ENCODE measurements around the gene SREBF1.

SREBF1 gene

DNA sequence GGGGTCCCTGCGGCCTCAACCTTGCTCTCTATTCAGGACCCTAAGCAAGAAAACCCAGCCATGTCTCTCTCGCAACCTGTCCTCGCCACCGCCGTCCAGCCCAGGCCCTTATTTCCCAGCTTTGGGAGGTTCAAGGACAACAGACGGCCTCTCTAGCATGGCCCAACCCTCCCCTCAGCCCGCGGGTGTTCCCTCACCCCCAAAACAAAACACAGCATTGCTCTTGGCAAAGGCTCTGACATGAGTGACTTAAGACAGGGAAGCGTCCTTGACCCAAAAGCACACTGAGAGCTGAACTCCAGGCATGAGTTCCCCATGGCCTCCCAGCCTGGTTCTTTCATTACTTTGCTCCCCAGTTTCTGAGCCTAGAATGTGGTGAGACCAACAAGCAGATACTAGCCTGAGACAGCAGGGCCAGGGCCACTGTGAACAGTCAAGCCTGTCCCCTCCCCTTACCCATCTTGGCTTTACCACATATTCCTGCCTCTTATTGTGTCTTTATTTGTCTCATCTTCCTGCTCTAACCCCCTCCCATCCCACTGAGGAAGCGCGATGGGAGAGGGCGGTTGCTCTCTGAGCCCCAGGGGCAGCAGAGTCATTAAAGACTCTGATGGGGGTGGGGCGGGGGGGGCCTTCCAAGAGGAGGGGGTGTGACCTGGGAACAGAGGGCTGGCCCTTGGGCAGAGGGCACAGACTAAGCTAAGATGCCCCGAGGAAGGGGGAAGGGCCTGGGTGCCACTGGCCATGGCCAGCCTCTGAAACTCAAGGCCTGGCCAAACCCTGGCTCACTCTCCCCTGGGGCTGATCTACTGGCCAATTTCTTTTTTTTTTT lies 11.8 kb downstream of the SREBF1 start:
- DNase-seq (ENCODE audit: low read depth in 2 of 2): no peak

DNA sequence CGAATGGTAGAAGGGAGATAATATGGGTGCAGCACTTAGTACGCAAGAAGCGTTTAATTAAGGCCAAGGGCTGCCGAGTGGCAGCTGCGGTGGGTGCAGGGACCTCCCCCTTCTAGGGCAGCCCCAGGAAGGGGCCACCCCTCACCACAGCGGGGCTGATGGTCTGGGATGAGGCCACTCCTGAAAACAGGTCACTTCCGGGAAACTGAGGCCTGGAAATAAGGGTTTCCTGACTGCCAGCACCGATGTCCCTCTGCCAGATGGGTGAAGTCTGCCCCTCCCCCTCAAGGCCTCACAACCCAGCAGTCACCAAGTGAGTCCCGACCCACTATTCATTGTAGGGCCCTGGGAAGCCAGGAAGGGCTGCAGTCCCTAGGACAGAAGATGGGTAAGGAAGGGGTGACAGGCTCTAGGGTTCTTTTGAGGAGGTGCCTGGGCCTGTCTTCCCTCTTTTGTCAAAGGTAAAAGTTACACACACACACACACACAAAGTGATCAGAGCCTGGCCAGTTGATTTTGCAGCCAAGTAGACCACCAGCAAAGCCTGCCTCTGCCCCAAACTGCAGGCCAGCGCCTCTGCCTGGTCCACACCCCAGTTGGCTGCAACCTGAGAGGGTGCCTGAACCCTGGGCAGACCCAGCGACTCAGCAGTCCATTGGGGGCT lies 12.5 kb downstream of the SREBF1 start:
- no peak for DNase-seq (ENCODE audit: low read depth in 2 of 2)

DNA sequence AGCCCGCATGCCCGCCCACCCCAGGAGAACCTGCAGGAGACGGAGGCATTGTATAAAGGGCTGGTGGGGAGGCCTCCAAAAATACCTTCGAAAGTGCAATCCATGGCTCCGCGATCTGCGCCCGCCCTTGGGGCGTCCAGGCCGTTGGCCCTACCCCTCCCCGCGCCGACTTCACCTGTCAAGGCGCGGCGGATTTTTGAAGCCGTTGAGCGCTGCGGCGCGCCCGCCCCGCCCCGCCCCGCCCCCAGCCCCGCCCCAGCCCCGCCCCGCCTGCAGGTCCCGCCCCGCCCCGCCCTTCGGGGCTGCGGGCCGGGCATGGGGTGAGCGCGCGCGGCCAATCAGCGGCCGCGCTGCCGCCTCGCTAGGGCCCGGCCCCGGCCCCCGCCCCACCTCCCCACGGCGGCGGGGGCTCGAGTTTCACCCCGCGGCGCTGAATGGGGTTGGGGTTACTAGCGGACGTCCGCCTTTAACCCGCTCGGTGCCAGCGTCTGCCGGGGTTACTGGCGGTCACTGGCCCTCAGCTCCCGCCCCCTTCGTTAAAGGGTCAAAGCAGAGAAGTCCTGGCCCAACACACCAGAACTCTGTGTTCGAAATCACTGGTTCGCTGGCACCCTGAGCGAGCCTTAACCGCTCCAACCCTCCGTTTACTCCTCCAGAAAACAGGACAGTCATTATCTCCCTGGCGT lies 13.2 kb downstream of the SREBF1 start:
- peak; percentile 34 to 50 for DNase-seq (ENCODE audit: low read depth in 2 of 2)

DNA sequence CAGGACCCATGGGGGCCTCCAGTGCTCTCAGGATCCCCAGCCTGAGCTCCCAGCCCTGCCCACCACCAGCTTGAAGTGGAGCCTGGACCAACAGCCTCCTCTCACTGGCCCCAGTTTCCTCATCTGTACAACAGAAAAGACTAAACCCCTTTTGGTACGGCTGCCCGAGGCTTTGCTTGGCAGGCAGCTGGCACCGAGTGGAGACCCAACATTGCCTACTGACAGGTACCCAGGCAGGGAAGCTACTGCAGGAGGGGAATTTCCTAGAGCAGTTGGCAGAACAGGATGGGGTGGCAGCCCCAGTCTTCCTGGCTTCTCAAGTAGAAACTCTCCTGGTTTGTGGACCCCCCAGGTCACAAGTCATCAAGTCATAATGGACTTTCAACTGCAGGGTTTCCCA lies 14.2 kb downstream of the SREBF1 start:
- no peak for DNase-seq (ENCODE audit: low read depth in 2 of 2)

DNA sequence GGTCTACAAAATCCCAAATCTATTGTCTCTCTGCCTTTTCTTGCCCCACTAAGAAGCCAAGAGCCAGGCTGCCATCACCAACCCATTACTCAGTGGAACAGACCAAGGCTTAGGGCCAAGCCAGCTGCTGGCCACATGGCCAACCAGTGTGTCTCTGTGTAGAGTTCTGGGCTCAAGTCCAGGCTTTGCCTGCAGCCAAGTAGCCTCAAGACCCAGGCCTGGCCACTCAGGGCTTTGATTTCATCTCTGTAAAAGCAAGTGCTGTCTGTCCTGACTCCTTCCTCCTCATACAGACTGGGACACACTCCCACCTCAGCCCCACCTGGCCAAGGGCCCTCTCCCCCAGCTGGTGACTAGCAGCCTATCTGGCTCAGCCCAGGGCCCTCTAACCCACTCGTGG lies 14.6 kb downstream of the SREBF1 start:
- DNase-seq (ENCODE audit: low read depth in 2 of 2): no peak

DNA sequence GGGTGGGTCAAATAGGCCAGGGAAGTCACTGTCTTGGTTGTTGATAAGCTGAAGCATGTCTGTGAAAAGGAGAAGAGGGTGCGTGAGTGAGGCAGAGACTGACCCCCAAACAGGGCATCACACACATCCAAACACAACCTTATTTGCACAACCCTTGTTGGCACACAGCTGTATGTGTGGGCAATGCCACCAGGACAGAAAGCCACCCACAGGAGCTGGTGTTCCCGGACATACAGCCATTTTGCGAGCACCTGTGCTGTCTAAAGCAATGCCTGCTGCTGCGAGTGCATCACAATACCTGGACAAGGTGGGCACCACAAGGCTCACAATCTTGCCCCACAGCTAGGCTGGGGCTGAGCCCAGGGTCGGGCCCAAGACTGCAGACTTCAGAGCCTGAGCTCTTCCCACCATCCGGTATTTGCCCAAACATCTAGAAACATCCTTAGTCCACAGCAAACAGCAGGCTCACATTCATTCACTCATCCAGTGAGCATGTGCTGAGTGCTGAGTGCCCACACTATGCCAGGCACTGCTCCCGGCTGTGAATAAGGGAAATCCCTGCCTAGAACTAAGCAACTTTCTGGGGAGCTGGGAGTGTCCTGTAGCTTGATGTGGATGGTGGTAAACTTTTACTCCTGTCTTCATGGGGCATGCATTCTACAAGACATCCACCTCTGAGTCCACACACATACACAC lies 16.2 kb downstream of the SREBF1 start:
- no peak for DNase-seq (ENCODE audit: low read depth in 2 of 2)

DNA sequence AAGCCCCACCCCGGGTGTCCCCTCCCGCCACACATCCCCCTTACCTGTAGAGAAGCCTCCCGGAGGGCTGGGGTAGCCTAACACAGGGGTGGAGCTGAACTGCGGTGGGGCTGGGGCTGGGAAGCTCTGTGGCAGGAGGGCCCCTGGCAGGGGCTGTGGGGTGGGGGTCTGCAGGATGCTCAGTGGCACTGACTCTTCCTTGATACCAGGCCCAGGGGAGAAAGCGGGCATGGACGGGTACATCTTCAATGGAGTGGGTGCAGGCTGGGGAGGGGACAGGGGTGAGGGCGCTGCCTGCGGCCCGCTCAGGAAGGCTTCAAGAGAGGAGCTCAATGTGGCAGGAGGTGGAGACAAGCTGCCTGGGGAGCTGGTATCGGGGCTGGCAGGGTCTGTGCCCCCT lies 16.7 kb downstream of the SREBF1 start:
- no peak for DNase-seq (ENCODE audit: low read depth in 2 of 2)

DNA sequence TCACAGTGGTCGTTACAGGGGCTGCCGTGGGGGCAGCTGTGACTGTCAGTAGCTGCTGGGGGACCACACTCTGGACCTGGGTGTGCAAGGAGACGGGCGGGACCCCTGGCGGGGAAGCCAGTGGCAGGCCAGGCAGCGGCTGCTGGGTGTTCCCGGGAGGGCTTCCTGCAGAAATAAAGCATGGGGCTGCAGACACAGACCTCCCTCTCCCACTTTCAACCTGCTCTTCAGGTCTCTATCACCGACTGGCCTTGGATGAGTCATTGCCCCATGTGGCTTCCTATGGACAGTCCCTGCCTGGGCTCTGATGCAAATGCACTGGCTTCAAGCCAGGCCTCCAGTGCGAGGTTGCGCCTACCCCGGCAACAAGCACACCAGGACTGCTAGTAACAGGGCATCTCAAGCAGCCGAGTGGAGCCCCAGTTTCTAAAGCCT lies 17.2 kb downstream of the SREBF1 start:
- peak in 1 of 2 donors; percentile 30 for DNase-seq (ENCODE audit: low read depth in 2 of 2)

DNA sequence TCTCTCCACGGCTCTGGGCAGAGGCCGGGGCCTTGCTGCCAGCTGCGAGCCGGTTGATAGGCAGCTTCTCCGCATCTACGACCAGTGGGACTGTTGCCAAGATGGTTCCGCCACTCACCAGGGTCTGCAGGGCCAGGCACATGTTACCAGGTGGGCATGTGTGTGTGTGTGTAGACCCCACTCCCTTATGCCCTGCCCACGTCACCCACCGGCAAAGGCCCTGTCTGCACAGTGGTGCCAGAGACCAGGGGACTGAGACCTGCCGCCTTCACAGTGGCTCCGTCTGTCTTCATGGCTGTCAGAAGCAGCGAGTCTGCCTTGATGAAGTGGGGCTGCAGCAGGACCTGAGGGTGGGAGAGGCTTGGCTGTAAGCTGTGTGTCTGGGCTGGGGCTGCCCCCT lies 17.7 kb downstream of the SREBF1 start:
- DNase-seq (ENCODE audit: low read depth in 2 of 2): no peak

DNA sequence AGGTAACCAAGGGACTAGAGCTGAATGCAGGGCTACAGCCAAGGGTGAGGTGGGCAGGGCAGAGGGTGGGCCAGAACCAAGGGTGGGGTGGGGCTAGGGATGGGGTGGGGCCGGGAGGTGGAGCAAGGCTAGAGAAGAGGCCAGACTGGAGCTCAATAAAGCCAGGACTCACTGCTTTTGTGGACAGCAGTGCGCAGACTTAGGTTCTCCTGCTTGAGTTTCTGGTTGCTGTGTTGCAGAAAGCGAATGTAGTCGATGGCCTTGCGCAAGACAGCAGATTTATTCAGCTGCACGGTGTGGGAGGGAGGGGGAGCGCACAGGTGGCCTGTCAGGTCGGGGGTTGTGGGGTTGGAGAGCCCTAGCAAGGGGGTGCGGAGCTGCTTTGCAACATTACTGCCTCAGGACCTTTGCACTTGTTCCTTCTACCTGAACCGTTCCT lies 18.7 kb downstream of the SREBF1 start:
- DNase-seq (ENCODE audit: low read depth in 2 of 2): no peak

DNA sequence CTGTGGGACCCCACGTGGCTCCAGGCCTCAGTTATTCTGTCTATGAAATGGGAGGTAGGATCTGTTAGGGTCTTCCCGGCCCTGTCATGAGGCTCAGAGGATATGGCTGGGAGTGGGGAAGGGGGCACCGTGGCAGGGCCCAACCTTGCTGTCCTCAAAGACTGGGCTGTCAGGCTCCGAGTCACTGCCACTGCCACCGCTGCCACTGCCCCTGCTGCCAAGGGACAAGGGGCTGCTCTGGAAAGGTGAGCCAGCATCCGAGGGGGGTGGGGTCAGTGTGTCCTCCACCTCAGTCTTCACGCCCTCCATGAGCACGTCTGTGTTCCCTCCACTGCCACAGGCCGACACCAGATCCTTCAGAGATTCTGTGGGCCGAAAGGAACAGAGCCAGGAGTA lies 19.2 kb downstream of the SREBF1 start:
- no peak for DNase-seq (ENCODE audit: low read depth in 2 of 2)

DNA sequence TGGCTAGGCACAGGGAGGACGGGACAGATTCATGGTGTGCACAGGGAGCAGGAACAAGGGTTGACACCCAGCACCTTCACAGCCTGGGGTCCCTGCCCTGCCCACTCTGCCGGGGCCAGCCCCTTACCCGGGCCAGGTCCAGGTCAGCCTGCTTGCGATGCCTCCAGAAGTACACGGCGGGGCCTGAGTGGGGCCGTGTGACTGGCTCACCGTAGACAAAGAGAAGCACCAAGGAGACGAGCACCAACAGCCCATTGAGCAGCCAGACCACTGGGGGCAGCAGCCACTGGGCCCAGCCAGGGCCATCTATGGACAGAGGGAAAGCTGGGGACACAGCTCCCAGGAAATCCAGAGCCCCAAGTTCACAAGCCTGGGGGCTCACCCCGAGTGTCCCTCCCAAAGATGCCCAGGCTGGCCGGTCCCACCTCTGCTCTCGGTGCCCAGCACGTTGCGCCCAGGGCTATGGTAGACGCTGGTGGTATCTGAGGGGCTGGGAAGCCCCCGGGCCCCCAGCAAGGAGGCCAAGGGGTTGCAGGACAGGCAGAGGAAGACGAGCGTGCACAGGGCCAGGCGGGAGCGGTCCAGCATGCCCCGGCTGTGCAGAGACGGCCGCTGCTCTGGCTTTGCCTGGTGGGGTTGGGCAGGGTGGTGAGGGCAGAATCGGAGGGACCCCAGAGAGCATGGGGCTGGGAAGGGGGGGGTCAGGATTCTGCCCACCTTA lies 19.8 kb downstream of the SREBF1 start:
- DNase-seq (ENCODE audit: low read depth in 2 of 2): no peak

DNA sequence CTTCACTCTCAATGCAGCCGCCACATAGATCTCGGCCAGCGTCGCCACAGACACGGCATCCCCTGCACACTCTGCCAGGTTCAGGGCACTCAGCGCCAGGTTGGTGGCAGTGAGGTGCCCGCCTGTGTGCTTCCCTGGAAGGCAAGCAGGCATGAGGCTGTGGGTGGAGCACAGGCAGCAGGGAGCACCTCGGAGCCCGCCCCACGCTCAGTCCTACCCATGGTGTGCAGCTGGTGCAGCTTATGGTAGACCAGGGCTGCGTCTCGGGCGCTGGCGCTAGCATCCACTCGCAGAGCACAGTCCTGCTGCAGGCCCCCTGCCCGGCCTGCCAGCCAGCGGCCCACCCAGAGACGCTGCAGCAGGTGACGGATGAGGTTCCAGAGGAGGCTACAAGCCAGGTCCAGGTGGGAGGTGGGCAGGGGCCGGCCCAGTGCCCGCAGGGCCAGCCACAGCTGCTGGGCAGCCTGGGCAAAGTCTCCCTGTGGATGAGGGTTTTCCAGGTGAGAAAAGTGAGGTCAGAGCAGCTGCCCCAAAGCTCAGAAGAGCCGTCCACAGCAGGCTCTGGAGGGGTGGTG lies 20.5 kb downstream of the SREBF1 start:
- DNase-seq (ENCODE audit: low read depth in 2 of 2): no peak

DNA sequence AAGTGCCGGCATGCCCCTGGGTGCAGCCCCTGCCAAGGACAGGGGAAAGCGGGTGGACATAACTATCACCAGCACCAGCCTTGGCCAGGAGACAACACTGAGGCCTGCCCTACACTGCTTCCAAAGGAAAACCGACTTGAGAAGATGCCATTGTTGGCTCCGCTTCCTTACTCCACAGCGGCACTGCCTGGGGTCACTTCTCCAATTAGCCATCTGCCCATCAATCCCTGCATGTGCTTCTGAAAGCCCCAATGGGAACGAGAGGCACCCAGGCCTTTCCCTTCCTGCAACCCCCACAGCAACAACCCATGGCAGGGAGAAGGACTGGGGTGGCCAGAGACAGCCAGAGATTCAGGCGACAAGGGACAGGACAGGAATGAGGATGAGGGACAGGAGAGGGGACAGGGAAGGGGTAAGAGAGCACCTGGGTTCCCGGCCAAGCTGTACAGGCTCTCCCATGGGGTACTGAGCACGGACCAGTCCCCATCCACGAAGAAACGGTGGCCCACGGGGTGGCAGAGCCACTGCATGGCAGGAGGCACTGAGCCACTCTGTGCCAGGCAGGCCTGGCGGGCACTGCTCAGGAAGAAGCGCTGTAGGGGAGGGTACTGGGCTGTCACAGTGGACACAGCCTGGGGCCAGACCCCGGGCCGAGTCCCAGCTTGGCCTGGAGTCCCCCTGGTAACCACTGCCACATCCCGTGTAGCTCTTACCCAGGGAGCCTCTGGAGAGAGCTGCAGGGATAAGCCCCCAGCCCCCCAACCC lies 21.2 kb downstream of the SREBF1 start:
- no peak for DNase-seq (ENCODE audit: low read depth in 2 of 2)

DNA sequence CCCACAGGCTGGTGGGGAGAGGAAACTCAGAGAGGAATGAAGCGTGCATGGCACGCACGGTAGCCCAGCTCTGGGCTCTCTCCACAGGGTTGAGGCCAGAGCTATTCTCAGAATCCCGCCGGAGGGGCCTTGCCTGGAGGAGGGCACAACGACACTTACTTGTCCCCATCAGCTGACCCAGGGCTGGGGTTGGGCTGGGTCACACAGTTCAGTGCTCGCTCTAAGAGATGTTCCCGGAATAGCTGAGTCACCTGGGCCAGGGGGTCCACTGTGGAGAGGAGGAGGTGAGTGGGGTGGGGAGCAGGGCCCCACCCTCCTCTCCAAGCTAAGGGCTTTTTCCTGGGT lies 21.8 kb downstream of the SREBF1 start:
- DNase-seq (ENCODE audit: low read depth in 2 of 2): no peak

DNA sequence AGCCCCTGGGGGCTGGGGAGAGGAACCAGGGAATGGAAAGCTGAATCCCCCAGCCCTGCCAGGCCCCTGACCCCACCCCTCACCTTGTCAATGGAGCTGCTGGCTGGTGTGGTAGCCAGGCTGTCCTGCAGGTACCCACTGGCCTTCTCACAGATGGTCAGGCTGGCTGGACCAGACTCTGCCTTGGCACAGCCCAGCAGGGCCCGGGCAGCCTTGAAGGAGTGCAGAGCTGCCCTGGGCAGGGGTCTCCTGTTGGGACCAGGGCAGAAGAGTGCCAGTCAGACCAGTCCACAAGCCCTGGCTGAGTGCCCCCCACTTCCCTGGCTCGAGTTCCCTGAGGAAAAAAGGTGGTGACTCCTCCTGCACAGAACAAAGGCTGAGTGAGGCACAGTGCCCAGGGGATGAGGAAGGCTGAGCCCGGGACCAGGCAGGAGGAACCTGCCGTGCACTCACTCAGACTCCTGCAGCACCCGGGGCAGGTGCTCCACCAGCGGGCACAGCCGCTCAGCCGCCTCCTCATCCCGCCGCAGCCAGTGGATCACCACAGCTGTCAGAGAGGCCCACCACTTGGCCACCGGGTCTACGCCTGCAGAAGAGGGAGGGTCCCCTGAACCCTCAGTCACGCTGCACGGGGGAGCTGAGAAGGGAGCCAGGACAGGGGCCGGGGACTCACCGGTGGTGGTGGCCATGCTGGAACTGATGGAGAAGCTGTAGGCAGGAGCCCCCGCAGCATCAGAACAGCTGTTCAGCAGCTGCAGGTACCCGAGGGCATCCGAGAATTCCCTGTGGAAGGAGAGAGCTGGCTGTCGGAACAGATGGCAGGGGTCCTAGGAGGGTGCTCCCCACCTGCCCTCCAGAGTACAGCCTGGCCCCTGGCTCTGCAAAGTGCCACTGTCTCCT lies 22.4 kb downstream of the SREBF1 start:
- DNase-seq (ENCODE audit: low read depth in 2 of 2): no peak

DNA sequence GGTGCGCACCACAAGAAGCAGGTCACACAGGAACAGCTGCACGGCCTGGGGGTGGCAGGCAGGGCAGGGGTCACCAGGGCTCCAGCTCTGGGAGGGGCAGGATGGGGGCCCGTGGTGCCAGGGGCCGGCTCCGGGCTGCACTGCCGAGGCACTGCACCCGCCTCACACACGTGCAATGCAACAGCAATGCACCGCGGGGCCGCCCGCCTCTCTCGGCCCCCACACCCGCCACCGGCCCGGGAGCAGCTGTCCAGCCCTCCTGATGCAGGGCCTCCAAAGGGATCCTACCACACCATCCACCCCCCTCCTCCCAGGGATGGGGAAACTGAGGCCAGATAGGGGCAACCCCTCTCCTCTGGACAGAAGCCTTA lies 23.1 kb downstream of the SREBF1 start:
- DNase-seq (ENCODE audit: low read depth in 2 of 2): no peak

DNA sequence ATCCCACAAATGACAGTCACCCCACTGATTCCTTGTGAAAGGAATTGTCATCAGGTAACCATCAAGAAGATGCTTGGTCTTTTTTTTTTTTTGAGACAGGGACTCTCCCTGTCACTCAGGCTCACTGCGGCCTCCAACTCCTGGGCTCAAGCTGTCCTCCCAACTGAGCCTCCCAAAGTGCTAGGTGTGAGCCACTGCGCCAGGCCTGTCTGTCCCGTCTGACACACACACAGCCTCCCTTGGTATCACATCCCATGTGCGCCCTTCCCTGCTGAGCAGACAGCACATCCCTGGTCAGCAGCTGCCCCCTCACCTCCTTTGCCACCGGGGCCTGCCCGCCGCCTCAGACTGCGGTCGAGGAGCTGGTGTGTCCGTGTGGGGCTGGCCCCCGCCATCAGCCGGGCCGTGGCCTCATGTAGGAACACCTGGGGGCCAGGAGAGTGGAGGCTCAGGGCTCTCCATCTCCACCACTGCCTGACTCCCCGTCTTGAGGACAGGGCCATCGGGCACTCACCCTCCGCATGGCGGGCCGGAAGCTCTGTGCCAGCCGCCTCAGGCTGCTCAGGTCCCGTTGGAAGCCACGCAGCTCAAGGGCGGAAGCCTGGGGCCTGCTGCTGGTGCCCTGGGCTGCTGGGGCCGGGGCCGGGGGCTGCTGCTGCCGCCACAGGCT lies 23.6 kb downstream of the SREBF1 start:
- DNase-seq (ENCODE audit: low read depth in 2 of 2): no peak
